Fibroblast of skin of right biceps (primary cell): ENCODE results near the gene TPO.
"Not testable (repeated sequence)": the region's sequence is repeated elsewhere in the genome, so short reads cannot be mapped to it uniquely, and the experiment has no call there.

Source experiments
- DNase-seq: peaks from one replicate; pipeline ENCODE4 v3.0.0-alpha.2; 2013

The TPO gene

GRCh38 chr2:1486670-1487069, 73.4 kb downstream of the TPO start:
- DNase-seq, result no peak

GRCh38 chr2:1487758-1488157, 74.5 kb downstream of the TPO start:
- no peak for DNase-seq

- DNase-seq, result no peak
Measured at GRCh38 chr2:1488181-1488671, 75.0 kb downstream of the TPO start.

- DNase-seq, result no peak
Measured at GRCh38 chr2:1488851-1489250, 75.6 kb downstream of the TPO start.

- no peak for DNase-seq
Measured at GRCh38 chr2:1489486-1489885, 76.2 kb downstream of the TPO start.

GRCh38 chr2:1490381-1490780, 77.1 kb downstream of the TPO start:
- DNase-seq, result not testable (repeated sequence)

GRCh38 chr2:1491751-1492150, 78.5 kb downstream of the TPO start:
- DNase-seq, result no peak

GRCh38 chr2:1492231-1492630, 79.0 kb downstream of the TPO start:
- not testable (repeated sequence) for DNase-seq

GRCh38 chr2:1492711-1493430, 79.6 kb downstream of the TPO start:
- DNase-seq, result no peak

- no peak for DNase-seq
Measured at GRCh38 chr2:1493431-1494126, 80.3 kb downstream of the TPO start.

GRCh38 chr2:1494257-1494656, 81.0 kb downstream of the TPO start:
- DNase-seq, result no peak

GRCh38 chr2:1494906-1495305, 81.6 kb downstream of the TPO start:
- DNase-seq, result no peak

GRCh38 chr2:1495676-1496358, 82.6 kb downstream of the TPO start:
- no peak for DNase-seq

GRCh38 chr2:1496359-1496821, 83.1 kb downstream of the TPO start:
- DNase-seq, result no peak

GRCh38 chr2:1497122-1497611, 83.9 kb downstream of the TPO start:
- DNase-seq, result no peak

- no peak for DNase-seq
Measured at GRCh38 chr2:1498176-1498575, 84.9 kb downstream of the TPO start.

GRCh38 chr2:1499033-1499795, 86.0 kb downstream of the TPO start:
- no peak for DNase-seq

GRCh38 chr2:1501038-1501851, 88.0 kb downstream of the TPO start:
- DNase-seq, result no peak

GRCh38 chr2:1501991-1502390, 88.7 kb downstream of the TPO start:
- DNase-seq, result no peak

GRCh38 chr2:1502891-1503304, 89.6 kb downstream of the TPO start:
- no peak for DNase-seq

GRCh38 chr2:1503471-1504310, 90.4 kb downstream of the TPO start:
- DNase-seq, result no peak
